Measurements from ENCODE around the gene CPNE6.

DNA sequence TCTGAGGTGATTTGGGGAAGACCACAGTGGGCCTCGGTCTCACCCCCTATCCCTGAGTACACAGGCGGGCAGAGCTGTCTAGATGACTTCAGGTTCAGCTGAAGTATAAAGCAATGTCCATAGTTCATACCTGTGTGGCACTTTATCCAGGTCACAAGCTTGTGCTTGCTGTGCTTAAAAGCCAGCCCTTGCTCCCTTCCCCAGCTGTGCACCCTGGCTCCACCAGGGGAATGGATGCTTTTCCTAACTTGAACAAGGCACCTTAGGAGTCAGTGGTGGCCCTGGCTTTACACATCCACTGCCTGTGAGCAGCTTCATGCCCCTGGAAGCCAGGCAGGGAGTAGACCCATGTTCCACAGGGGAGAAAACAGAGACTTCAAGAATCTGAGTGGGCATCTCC lies 14.1 kb upstream of the CPNE6 start:
- TF ChIP-seq, protein P1, sequence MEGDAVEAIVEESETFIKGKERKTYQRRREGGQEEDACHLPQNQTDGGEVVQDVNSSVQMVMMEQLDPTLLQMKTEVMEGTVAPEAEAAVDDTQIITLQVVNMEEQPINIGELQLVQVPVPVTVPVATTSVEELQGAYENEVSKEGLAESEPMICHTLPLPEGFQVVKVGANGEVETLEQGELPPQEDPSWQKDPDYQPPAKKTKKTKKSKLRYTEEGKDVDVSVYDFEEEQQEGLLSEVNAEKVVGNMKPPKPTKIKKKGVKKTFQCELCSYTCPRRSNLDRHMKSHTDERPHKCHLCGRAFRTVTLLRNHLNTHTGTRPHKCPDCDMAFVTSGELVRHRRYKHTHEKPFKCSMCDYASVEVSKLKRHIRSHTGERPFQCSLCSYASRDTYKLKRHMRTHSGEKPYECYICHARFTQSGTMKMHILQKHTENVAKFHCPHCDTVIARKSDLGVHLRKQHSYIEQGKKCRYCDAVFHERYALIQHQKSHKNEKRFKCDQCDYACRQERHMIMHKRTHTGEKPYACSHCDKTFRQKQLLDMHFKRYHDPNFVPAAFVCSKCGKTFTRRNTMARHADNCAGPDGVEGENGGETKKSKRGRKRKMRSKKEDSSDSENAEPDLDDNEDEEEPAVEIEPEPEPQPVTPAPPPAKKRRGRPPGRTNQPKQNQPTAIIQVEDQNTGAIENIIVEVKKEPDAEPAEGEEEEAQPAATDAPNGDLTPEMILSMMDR (IDR thresholded peaks at IDR 0.05), result no peak
- no peak for TF ChIP-seq POLR2A (IDR thresholded peaks at IDR 0.05)
